Ovary (tissue), 9 donors: ENCODE results near the gene ZBTB47. TPM values are rescaled to one million over a fixed set of nuclear protein-coding genes. Genes with fewer than 3 reads are reported as not detected.

Source experiments
- DNase-seq, 5 donors: peaks; one replicate each; pipeline ENCODE4 v3.0.0-alpha.2; 2019 to 2020
- H3K27ac ChIP-seq, 2 donors: fragments of 200-600 bp; one replicate each; pipeline versions ENCODE4 v1.5.1 to v1.8.0; 2019 to 2022
- H3K27me3 ChIP-seq: fragments of 200-600 bp; one replicate; pipeline ENCODE4 v1.8.0; 2022
- H3K36me3 ChIP-seq: fragments of 200-600 bp; sonication (generic); one replicate; pipeline ENCODE4 v1.5.1; 2019
- H3K4me1 ChIP-seq: one replicate; pipeline ENCODE4 v1.8.1; 2013; ENCODE audit warnings: mild to moderate bottlenecking, moderate library complexity; ENCODE audit not compliant: insufficient read depth
- H3K4me3 ChIP-seq: fragments of 200-600 bp; sonication (generic); one replicate; pipeline ENCODE4 v1.5.1; 2017
- H3K9me3 ChIP-seq, 2 donors: fragments of 200-600 bp in 1 of 2; sonication (generic) in 1 of 2; one replicate each; pipeline versions ENCODE4 v1.5.1 to v1.8.1; 2013 to 2019; ENCODE audit warnings: mild to moderate bottlenecking in 1 of 2, moderate library complexity in 1 of 2
- CTCF ChIP-seq, 3 donors: fragments of 450-650 bp in 2 of 3; fragments of 200-600 bp in 1 of 3; IDR thresholded peaks; one replicate each; pipeline versions ENCODE4 v1.5.1 to v1.8.0; 2016 to 2022; ENCODE audit warnings: antibody characterized with exemption in 3 of 3, mild to moderate bottlenecking in 1 of 3
- EP300 ChIP-seq: sonication (generic); formaldehyde crosslinking; IDR thresholded peaks from one replicate; pipeline ENCODE4 v1.6.1; 2017; ENCODE audit warnings: antibody characterized with exemption
- POLR2A ChIP-seq: fragments of 450-650 bp; IDR thresholded peaks from one replicate; pipeline ENCODE4 v1.6.1; 2017; ENCODE audit warnings: antibody characterized with exemption, mild to moderate bottlenecking, moderate library complexity
- WGBS, 3 donors: extraction: QIAGEN DNeasy Blood & Tissue Kit in 1 of 3; methylation state at CpG; one replicate each; pipeline versions ENCODE4 v1.1.5 to v1.1.7; 2013 to 2017; 5-methylcytosine and 5-hydroxymethylcytosine counted together
- intact Hi-C, 4 donors: fragments of 100-400 bp; cut with DNase I; formaldehyde crosslinking; loops; one replicate each; pipeline versions ENCODE4 v1.11.0 to v1.15.1; 2022 to 2023
- polyA plus RNA-seq, 2 donors: library from polyadenylated mRNA; stranded (reverse); fragments of 200-250 nt in 1 of 2; fragments of 350-450 nt in 1 of 2; fragmentation: Illumina TruSeq in 1 of 2; extraction: RNeasy Lipid Tissue Mini Kit (QIAGEN cat#74804) in 1 of 2; gene quantifications; one replicate each; pipeline ENCODE4 v1.2.3, GENCODE V29; 2013 to 2014
- total RNA-seq, 7 donors: library from RNA; depleted of rRNA in 2 of 7; stranded (reverse); fragments of >200 nt in 2 of 7; fragmentation: NEBNext Ultra II Directional in 3 of 7; extraction: Animal tissue kit (Norgen Biotek cat#: 25700) in 3 of 7; gene quantifications; one replicate each; pipeline versions ENCODE4 v1.1.0 to v1.2.4, GENCODE V29; 2016 to 2023
- donor health status: DM: no; HTN: no; CAD: no; lungs with moderate emphysema.
- donor health status: DM: no; HTN: no; CAD: no.
- donor health status: Bipolar disorder and iron deficiency.
- donor health status: DM: yes; HTN: yes; CAD: no.
- donor health status: DM: no; HTN: no; CAD: no.
- donor health status: DM: yes; HTN: yes; CAD: no.

Gene ZBTB47
- total and polyA plus RNA-seq, 9 donors: 7.7 to 41.9 (median 25.0) TPM

DNA sequence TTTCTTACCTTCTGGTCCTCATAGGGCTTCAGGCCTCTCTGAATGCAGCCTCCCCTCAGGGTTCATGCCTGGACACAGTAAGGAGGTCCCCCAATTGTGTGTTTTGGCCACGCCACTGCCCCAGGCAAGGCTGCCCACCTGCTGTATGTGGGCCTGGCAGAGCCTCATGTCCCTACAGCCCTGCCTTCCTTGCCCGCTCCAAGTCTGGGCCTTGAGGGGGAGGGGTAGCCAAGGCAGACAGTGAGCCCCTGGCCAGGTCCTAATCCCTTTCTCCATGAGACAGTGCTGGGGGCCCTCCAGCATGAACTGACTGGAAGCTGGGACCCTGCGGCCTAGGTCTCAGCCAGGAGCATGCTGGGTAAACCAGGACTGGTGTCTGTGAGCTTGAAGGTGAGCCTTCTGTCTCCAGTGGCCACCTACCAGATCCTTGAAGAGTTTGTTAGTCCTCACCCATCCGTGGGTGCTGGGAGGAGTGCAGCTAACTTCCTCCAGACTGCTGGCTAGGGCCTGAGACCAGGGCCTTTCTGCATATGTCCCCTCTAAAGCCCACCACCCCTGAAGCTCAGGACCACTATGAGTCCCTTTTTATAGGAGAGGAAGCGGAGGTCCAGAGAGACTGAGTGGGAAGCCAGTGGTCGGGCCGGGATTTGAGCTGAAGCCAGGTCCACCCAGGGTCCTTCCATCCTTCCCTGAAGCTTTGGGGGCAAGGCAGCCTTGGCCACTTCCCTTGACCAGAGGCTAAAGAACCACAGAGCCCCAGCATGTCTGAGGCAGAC lies 8.7 kb downstream of the ZBTB47 start:
- intact Hi-C loops: no loop called here
- Histone ChIP-seq H3K27ac (no peak overlapping the region), H3K36me3 (no peaks in the 10 kb centered on the region), H3K27me3 (no peaks in the 10 kb centered on the region), H3K9me3 (no peaks in the 10 kb centered on the region), H3K4me3 (no peak overlapping the region), H3K4me1 (peaks cover 2% of the 10 kb centered on the region)
- no peak for TF ChIP-seq EP300
- TF ChIP-seq CTCF (IDR thresholded peaks at IDR 0.05): no peak
- TF ChIP-seq POLR2A: no peak
- 75 to 89% (median 81%) methylated on average over 7 of the region's 7 CpGs for WGBS, 3 donors
- DNase-seq: no peak

GRCh38 chr3:42662813-42663535 lies 9.5 kb downstream of the ZBTB47 start:
- intact Hi-C loops: no loop called here
- Histone ChIP-seq H3K27me3 (no peaks in the 10 kb centered on the region), H3K9me3 (no peaks in the 10 kb centered on the region), H3K4me1 (peaks cover 10% of the 10 kb centered on the region), H3K27ac (no peak overlapping the region), H3K4me3 (no peak overlapping the region), H3K36me3 (no peaks in the 10 kb centered on the region)
- TF ChIP-seq CTCF (IDR thresholded peaks at IDR 0.05): no peak
- no peak for TF ChIP-seq POLR2A
- TF ChIP-seq EP300: no peak
- 74 to 78% (median 74%) methylated on average over 12 of the region's 12 CpGs for WGBS, 3 donors
- DNase-seq: no peak

DNA sequence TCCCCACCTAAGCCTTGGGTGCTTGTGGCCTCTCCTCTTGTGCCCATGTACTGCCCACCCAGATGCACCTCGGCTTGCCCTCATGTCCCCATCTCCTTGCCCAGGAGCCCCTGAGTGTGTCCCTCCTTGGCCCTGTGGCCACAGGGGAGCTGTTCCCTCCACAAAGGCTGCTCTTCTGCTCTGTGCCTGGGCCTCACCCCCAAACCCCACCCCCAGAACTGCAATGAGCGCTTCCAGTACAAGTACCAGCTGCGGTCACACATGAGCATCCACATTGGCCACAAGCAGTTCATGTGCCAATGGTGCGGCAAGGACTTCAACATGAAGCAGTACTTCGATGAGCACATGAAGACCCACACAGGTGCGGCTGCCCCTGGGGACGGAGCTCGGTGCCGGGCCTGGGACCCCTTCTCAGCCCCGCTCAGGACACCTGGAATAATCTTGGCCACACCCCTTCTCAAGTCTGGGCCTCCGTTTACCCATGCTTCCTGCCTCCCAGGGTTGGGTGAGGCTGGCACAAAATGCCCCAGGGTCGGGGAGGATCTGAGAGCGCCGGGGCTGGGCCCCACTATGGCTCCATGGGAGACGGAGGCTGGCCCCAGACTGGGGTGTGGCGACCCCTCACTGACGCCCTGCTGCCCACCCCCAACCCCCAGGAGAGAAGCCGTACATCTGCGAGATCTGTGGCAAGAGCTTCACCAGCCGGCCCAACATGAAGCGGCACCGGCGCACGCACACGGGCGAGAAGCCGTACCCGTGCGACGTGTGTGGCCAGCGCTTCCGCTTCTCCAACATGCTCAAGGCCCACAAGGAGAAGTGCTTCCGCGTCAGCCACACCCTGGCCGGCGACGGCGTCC lies 10.3 kb downstream of the ZBTB47 start:
- H3K4me1 ChIP-seq: peaks cover 11% of the 10 kb centered on the region
- H3K36me3 ChIP-seq: no peaks in the 10 kb centered on the region
- no peak for TF ChIP-seq POLR2A
- no peaks in the 10 kb centered on the region for H3K9me3 ChIP-seq
- intact Hi-C loops: no loop called here
- DNase-seq: no peak
- H3K27ac ChIP-seq: no peak overlapping the region
- 82 to 89% (median 88%) methylated on average over 38 of the region's 38 CpGs for WGBS, 3 donors
- H3K4me3 ChIP-seq: no peak overlapping the region
- no peaks in the 10 kb centered on the region for H3K27me3 ChIP-seq

DNA sequence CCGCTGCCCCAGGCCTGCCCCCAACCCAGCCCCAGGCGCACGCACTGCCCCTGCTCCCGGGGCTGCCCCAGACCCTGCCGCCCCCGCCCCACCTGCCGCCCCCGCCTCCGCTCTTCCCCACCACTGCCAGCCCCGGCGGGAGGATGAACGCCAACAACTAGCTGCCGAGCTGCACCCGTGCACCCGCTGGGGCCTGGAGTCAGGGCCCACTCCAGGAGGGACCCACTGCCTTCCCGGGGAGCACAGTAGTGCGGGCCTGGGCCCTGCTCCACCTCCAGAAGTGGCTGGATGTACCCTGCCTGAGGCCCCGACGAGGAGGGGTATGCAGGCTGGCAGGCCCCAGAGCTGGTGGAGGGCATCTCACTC lies 10.9 kb downstream of the ZBTB47 start:
- Histone ChIP-seq H3K4me1 (peaks cover 11% of the 10 kb centered on the region), H3K4me3 (no peak overlapping the region), H3K36me3 (no peaks in the 10 kb centered on the region), H3K27ac (no peak overlapping the region), H3K9me3 (no peaks in the 10 kb centered on the region), H3K27me3 (no peaks in the 10 kb centered on the region)
- 69 to 83% (median 74%) methylated on average over 11 to 19 of the region's 19 CpGs for WGBS, 3 donors
- no peak for DNase-seq
- no peak for TF ChIP-seq POLR2A
- TF ChIP-seq EP300: no peak
- TF ChIP-seq CTCF (IDR thresholded peaks at IDR 0.05): no peak
- intact Hi-C loops: no loop called here
